ENCODE results near the gene EDNRB. TPM values are rescaled to one million over a fixed set of nuclear protein-coding genes. Genes with fewer than 3 reads are reported as not detected.

The EDNRB gene
- total and polyA plus RNA-seq, 2 of the 8 experiments (the other 6 are each of a cell fraction or from before 2014, with no cell fraction given) = 15.8 to 73.2 TPM

GRCh38 chr13:77903435-77903834, 15.2 kb downstream of the EDNRB start:
- POLR2A ChIA-PET (ENCODE audit: partially characterized antibody) = interaction anchor here (1.8 kb wide), 1 partner anchor 11 kb away, joined by 5 read pairs; no protein-coding TSS in a partner anchor
- H4K91ac ChIP-seq (replicated peaks; ENCODE audit: insufficient read length, low read length) = no peak overlapping the region
- H3K18ac ChIP-seq (ENCODE audit: extremely low read depth, low read length) = no peak overlapping the region
- H2BK12ac ChIP-seq (ENCODE audit: low read depth, low read length) = no peak overlapping the region
- peaks cover 0 to 1% (median 0%) of the 10 kb centered on the region in 4 experiments; a peak in 1 of 7 replicates for H3K27me3 ChIP-seq (replicated peaks in 1 of 4; ENCODE audit: control insufficient read depth in 3 of 4, extremely low read depth in 1 of 4, insufficient read depth in 3 of 4, low read length in 3 of 4)
- H3K23me2 ChIP-seq (ENCODE audit: low read depth, low read length) = no peaks in the 10 kb centered on the region
- FAIRE-seq (no peak), DNase-seq (ENCODE audit: low read depth in 1 of 2, low spot score in 2 of 2) (no peak)
- H3K14ac ChIP-seq (ENCODE audit: insufficient read length) = no peak overlapping the region
- 94% methylated on average over 1 of the region's 1 CpG; no CpG with 5 or more reads in 1 of the 2 experiments for WGBS, 2 experiments (ENCODE audit: extremely low coverage in 1 of 2, insufficient coverage in 1 of 2, insufficient read length in 1 of 2, insufficient replicate concordance in 2 of 2, low coverage in 1 of 2, low lambda C conversion rate in 2 of 2, missing lambda C conversion rate in 1 of 2)
- H3K4ac ChIP-seq (replicated peaks; ENCODE audit: insufficient read length, low read depth, low read length) = no peak overlapping the region
- no peak overlapping the region for H2AK5ac ChIP-seq (ENCODE audit: low read depth, low read length)
- no peak overlapping the region for H3K23ac ChIP-seq (ENCODE audit: insufficient read length)
- no peak overlapping the region for H3K9ac ChIP-seq (replicated peaks in 1 of 4; ENCODE audit: extremely low read depth in 1 of 4, low read depth in 3 of 4, low read length in 3 of 4)
- no peaks in the 10 kb centered on the region for H3K79me2 ChIP-seq (ENCODE audit: control insufficient read depth in 1 of 2, insufficient read depth in 2 of 2, low read length in 2 of 2)
- H4K8ac ChIP-seq (ENCODE audit: extremely low read depth, insufficient read depth, low read length) = no peak overlapping the region
- no peak overlapping the region for H2BK5ac ChIP-seq (ENCODE audit: low read depth, low read length)
- H3K4me3 ChIP-seq (ENCODE audit: extremely low read depth in 1 of 4, insufficient read depth in 2 of 4, low read depth in 3 of 4, low read length in 4 of 4) = no peak overlapping the region
- no peak overlapping the region for H3K4me2 ChIP-seq (ENCODE audit: insufficient read depth in 1 of 2, low read depth in 2 of 2, low read length in 2 of 2)
- H2BK15ac ChIP-seq (ENCODE audit: low read length) = no peak overlapping the region
- no peak overlapping the region for H4K5ac ChIP-seq (ENCODE audit: insufficient read length, low read depth, low read length)
- H3K56ac ChIP-seq (replicated peaks; ENCODE audit: insufficient read length, low read depth, low read length) = no peak overlapping the region
- TF ChIP-seq SIX5 (IDR thresholded peaks at IDR 0.05; ENCODE audit: low read depth, low read length) (no peak), ASH2L (IDR thresholded peaks at IDR 0.05; ENCODE audit: low read length) (no peak)
- no peak overlapping the region for H2AFZ ChIP-seq (ENCODE audit: low read length)
- CTCF ChIA-PET (ENCODE audit: partially characterized antibody) = interaction anchor here (0.9 to 2.5 kb wide), 4 partner anchors 14 to 218 kb away, joined by 3 to 9 read pairs (median 6); no protein-coding TSS in a partner anchor
- no peak overlapping the region for H2BK120ac ChIP-seq (replicated peaks; ENCODE audit: low read depth, low read length)
- no peaks in the 10 kb centered on the region for H3K4me1 ChIP-seq (replicated peaks in 1 of 4; ENCODE audit: control insufficient read depth in 3 of 4, insufficient read depth in 4 of 4, low read length in 3 of 4)
- no peaks in the 10 kb centered on the region for H4K20me1 ChIP-seq (replicated peaks in 1 of 2; ENCODE audit: control insufficient read depth in 1 of 2, insufficient read depth in 2 of 2, low read length in 2 of 2)
- H3K27ac ChIP-seq (ENCODE audit: low read depth, low read length) = no peak overlapping the region
- no peak overlapping the region for H2BK20ac ChIP-seq (ENCODE audit: low read length)
- H3K79me1 ChIP-seq (ENCODE audit: low read depth, low read length) = no peaks in the 10 kb centered on the region
- H3K9me3 ChIP-seq (ENCODE audit: insufficient read depth in 2 of 2, low read depth in 1 of 2, low read length in 1 of 2) = no peaks in the 10 kb centered on the region
- H3K36me3 ChIP-seq (ENCODE audit: control insufficient read depth in 2 of 4, insufficient read depth in 4 of 4, low read length in 3 of 4) = peaks cover 0 to 22% (median 2%) of the 10 kb centered on the region in 4 experiments; a peak in 3 of 8 replicates

Data from H1 (cell line).